Fibroblast of skin of right biceps (primary cell): ENCODE measurements around the gene GJB2.

Source experiments
- DNase-seq: peaks from one replicate; pipeline ENCODE4 v3.0.0-alpha.2; 2013

Gene GJB2

DNA sequence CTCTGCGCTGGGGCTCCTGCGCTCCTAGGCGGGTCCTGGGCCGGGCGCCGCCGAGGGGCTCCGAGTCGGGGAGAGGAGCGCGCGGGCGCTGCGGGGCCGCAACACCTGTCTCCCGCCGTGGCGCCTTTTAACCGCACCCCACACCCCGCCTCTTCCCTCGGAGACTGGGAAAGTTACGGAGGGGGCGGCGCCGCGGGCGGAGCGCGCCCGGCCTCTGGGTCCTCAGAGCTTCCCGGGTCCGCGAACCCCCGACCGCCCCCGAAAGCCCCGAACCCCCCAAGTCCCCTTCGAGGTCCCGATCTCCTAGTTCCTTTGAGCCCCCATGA is at the start of gene GJB2:
GJB2 (minus strand) TSS at position 103 of the 326 bp plus-strand sequence. CDS start 3,357 bp downstream, outside the sequence.
- DNase-seq = no peak

DNA sequence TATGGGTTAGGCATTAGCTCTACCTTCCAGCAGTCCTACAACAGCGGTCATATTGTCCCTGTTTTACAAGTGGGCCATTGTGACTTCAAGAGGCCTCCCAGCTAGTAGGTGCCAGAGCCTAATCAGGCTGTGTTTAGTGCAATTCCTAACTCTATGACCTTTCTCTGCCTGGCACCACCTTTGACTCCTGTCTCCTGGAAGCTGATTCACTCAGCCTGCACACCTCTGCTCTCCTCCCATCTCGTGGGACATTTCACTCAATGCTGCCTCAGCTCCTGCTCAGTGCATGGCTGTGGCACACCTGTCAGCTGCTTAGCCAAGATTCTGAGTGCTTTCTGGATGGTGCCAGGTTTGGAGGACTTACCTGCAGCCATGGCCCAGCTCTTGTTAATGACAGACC is 48.9 kb upstream of the GJB2 start:
- DNase-seq = no peak

DNA sequence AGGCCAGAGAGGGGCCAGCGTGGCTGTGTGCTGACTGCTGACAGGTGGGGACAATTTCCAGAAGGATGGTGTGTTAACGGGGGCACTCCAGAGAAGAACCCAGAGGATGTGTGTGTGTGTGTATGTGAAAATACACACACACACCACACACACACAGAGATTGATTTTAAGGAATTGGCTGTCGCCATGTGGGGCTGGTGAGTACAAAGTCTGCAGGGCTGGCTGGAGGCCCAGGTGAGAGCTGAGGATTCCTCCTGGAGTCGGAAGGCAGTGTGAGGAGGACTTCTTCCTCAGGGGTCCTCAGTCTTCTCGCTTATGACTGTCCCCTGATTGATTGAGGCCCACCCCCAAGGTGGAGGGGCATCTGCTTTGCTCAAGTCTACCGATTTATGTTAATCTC is 47.0 kb upstream of the GJB2 start:
- no peak for DNase-seq

DNA sequence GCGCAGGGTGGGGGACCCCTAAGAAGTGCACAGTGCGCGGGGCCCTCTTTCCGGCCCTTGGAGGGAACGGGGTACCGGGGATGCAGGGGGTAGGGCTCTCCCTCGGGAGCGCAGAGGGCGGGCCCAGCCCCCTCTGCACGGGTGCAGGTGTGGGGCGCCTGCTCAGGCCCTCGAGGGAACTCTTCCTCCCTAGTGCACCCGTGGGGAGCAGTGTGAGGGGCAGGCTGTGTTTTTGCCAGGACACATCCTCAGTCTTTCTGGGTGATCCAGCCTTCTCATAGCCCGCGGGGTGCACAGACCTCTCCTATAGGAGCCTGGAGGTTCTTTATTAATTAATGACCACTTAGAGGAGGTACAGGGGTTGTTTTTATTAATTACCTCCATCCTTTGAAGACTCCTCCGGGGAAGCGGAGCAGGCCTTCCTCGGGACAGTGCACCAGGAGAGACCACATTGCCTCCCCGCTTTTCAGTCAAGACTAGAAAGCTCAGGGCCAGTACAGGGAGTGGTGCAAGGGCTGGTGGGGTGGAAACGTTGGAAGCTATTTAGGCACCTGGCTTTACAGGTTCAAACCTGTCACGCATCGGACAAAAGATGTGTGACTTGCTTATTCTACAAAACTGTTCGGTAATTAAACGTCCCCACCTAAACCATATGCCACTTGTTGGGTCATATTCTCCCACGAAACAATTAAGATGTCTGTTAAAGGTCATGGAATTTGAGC is 40.0 kb upstream of the GJB2 start:
- DNase-seq = no peak

DNA sequence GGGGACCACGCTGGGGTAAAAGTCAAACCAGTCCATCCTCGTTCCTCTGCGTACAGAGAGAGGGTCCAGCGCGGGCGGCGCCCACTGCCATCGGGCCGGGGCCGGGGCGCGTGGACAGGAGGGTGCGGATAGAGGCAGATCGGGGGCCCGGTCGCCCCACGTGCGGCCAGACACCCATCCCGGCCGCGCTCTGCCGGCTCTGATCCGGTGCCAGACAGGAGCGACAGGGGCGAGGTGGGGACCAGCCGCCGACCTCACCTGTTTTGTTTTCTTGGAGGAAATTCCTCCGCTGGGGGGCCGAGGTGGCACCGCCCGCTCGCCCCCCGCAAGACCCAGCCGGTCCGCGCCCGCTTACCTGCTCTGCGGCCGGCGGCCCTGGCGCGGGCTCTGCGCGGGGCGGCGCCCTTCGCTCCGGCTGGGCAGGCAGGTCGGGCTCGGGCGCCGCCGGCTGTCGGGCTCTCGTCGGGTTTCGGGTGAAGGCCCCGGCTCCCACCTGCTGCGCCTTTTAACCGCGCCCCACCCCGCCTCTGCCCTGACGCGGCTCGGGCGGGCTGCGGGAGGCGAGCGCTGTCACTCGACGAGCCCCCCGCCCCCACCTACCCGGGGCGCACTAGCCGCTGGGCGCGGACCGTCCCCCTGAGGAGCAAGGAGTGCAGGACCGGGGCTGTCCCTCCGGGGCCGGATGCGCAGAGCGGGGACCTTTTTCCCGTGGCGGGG is 39.3 kb upstream of the GJB2 start, which contains the start of gene GJB6:
GJB6 (minus strand) TSS at position 481 of the 717 bp plus-strand sequence. CDS start 8,839 bp downstream, outside the sequence.
- DNase-seq = no peak

DNA sequence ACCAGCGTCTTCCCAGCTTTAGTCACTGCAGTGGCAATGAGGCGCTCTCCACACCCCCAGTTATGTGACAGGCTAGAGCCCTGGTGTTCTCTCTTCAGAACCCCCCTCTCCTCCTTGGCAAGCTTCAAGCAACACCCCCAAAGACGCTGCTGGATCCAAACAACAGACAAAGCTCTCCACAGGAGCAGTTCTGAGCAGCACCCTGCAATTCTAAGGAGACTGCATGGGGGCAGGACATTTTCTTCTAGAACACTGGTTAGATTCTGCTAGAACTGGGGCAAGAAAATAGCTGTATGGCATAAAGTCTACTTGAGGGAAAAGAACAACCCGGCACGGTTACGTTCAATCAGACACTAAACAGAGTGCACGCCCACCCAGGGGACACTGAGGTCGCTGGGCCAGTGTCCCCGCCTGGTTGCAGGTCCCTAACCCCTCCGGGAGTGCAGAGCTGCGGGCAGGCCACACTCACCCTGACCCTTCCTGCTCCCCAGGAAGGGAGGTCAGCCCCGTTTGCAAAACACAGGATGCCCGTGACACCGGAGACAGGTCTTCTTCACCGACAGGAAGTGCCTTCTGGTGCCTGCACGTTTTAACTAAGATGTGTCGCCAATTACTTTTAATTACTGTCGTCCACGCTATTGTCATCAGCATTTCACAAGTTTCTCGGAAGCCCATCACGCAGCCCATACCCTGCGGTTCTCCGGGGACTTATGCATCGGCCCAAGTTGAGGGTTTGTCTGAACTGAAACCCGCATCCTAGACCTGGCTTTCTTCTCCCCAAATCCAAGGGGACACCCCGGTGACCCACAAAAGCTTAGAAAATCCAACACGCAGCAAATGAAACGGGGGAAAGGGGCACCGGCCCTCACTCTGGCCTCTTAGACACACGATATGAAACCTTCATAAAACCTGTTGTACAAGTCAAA is 38.4 kb upstream of the GJB2 start:
- no peak for DNase-seq

DNA sequence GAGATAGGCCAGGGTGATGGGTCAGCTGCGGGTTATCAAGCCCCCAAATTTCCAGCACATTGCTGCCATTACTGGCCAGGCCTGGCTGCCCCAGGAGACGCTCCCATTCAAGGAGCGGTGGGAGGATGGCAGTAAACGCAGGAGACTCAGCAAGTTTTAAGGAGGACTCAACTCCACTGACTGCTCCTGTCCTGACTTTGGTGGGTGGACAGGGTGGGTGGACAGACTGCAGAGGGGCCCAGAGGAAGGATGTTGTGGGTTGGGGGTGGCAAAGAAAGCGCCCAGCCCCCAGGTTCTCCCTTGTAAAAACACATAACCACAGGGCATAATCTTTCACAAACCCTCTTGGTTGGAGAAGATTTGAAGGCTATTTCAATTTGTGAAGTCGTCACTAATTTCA is 35.0 kb upstream of the GJB2 start:
- DNase-seq = no peak

DNA sequence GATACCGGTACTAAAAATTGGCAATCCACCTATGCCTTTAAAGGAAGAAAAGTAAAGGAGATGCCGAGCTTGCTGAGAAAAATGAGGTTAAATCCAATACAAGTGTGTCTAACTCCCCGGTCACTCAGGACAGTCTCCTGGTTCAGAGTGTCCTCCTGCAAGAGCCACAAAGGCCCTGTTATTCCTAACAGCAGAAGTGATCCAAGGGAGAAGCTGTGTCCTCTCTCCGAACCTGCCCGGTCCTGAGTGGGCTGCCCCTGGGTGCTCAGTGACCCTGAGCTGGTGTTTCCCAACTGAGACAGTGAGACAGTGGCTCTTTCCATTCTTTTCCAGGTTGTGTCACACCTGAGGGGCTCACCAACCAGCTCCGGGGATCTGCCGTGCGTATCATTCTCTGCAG is 34.5 kb upstream of the GJB2 start:
- DNase-seq = no peak

DNA sequence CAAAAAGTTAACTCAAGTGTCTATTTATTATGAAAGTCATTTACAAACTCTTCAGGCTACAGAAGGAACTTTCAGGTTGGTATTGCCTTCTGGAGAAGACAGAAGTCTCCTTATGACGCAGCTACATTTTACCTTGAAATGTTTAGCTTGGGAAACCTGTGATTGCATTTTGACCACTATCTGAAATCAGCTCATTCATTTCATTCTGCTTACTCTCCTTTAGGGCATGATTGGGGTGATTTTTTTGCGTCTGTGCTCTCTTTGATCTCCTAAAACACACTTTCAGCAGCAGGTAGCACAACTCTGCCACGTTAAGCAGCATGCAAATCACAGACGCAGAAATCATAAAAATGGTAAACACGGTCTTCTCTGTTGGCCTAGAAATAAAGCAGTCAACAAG is 29.8 kb upstream of the GJB2 start:
- no peak for DNase-seq

DNA sequence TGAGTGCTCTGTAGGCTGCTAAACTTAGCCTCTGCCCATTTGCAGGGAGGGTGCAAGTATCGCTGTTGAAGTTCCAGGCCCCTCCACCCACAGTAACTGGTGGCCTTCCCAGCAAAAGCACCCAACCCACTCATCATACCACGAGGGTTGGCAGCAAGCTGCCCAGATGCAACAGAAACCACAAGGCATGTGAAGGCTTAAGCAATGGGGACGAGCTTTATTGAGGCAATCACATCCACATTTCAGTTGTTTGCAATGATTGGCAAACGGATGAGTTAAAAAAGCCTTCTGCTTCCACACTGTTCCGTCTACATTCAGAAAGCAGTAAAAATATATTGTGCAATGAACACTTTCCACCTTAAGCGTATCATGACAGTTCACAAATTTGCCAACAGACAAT is 29.0 kb upstream of the GJB2 start:
- no peak for DNase-seq

DNA sequence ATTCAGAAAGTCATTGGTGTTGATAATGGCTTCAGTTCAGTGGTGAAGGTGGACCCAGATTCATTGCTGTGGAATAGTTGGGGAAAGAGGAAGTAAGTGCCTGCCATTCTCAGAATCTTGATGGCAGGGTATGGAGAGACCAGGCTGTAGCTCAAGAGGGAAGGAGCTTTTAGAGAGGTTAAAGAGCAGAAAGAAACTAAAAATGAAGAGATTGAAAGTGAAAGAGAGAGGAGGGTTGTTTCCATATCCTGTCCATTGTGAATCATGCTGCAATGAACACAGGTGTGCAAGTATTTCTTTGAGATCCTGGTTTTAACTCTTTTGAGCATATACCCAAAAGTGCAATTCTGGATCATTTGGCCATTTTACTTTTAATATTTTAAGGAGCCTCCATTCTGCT is 26.8 kb upstream of the GJB2 start:
- DNase-seq = no peak

DNA sequence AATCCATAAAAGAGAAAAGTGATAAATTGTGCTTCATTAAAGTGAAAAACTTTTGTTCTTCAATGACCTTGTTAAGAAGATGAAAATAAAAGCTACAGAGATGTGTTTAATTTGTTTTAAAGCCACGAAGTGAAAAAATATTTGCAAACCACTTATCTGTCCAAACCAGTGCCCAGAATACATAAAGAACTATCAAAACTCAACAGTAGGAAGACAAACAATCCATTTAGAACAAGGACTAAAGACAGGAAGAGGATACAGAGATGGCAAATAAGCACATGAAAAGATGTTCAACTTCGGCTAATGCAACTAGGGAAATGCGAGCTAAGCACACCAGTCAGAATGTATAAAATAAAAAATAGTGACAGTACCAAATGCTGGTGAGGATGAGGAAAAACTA is 24.4 kb upstream of the GJB2 start:
- no peak for DNase-seq

DNA sequence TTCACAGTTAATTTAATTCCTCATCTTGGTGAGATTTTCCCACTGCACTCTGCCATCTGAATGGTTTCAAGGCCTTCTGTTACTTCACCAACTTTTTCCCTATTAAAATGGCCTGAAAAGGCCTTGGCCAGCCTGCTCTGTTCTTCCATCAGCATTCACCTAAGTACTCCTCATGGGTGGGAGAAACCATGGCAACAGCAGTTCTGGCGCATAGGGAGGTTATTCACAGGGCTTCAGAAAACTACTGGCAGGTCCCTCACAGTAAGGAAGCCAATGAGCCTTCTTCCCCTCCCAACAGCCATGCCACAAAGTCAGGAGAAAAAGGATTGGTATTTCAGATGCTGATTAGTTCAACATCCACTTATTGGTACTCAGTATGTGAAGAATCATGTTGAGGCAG is 17.2 kb upstream of the GJB2 start:
- no peak for DNase-seq

DNA sequence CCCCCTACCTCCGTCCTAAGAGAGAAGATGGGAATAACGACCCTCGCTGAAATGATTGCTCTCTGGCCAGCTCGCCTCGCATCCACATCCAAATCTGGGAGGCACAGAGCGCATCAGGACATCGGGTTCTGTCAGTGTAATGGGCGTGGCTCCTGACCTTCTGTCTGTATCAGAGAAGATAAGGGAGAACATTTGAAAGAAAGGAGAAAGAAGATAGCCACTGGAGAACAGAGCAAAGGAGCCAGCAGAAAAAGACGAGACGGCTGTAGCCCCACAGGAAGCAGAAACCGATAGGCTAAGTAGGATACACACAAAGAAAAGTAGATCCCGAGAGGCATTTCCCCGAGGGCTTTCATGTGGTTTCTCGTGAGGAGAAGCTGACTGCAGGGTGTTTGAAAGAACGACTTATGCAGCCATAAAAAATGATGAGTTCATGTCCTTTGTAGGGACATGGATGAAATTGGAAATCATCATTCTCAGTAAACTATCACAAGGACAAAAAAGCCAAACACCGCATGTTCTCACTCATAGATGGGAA is 14.0 kb upstream of the GJB2 start:
- no peak for DNase-seq

DNA sequence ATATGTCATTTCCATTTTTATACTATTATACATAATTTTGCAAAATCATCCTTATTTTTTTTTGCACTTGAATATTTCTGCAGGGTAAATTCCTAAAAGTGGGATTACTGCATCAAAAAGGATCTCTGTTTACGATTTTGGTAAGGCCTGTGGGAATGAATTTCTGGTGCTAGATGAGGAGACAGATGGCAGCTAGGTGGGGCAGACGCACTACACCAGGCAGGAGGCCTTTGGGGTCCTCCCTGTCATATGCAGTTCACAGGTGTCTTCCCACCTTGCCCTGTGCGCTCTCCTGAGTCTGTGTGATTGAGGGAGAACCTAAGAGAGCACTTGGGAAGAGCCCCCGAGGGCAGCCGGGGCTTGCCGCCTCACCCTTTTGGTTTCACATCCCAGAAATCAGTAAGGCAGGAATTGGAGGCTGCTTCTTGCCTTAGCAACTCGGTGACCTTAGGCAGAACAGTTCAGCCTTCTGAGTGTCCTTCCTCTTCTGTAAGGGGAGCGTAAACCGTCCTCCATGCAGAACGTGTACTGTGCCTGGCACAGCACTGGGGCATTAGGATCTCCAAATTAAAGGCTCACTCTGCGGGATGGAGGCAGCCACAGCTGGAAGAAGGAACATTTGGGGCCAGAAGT is 13.4 kb upstream of the GJB2 start:
- no peak for DNase-seq

DNA sequence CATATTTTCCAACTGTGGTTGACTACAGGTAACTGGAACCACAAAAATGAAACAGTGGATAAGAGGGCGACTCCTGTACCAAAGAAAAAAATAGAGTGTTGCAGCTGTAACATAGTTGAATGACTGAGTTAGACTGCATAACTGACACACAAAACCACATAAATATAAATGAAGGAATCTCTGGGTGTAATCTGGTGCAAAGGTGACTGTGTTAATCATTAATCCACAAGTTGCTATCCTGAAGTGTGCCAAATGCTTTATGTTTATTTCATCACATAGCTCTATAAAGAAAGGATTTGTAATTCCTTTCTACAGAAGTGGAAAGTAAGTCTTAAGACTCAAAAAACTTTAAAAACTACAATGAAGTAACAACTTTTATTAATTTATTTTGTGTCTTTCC is 6.0 kb upstream of the GJB2 start:
- DNase-seq = no peak

DNA sequence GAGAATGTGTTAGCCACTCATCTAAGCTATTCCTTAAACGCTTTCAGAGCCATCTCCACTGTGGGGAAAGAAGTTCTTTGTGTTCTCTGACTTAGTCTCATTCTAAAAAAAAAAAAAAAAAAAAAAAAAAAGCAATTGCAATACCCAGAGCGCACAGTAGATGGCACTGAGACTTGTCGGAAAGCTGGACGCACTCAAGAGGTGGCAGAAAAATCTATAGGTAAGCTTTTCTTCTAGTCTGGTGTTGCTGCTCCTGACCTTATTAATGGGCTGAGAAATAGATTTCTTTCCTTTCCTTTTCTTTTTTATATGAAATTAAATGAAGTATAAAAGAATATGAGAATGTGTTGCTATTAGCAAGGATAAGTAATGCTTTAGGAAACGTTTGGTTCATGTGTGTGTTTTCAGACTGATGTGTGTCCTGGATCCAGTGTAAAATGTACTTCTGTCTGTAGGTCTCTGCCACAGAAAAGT is 4.7 kb upstream of the GJB2 start:
- peak; percentile 53 for DNase-seq

DNA sequence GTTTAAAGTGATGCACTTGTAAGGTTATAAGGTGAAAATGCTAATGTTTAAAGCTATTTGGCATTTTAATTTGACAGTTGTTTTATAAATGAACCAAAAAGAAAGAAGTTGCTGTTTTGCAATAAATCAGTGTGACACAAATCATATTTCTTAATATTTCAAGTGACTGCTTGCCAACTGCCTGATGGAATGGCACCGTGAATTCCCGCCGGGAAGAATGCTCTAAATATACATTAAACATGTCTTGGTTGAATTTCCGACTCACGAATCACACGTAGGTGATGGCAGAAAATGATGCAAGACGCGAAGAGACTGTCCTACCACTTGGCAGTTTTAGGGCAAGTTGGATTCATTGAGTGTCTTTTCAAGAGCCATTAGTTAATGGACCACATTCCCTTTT is 3.1 kb upstream of the GJB2 start:
- peak; percentile 35 for DNase-seq

DNA sequence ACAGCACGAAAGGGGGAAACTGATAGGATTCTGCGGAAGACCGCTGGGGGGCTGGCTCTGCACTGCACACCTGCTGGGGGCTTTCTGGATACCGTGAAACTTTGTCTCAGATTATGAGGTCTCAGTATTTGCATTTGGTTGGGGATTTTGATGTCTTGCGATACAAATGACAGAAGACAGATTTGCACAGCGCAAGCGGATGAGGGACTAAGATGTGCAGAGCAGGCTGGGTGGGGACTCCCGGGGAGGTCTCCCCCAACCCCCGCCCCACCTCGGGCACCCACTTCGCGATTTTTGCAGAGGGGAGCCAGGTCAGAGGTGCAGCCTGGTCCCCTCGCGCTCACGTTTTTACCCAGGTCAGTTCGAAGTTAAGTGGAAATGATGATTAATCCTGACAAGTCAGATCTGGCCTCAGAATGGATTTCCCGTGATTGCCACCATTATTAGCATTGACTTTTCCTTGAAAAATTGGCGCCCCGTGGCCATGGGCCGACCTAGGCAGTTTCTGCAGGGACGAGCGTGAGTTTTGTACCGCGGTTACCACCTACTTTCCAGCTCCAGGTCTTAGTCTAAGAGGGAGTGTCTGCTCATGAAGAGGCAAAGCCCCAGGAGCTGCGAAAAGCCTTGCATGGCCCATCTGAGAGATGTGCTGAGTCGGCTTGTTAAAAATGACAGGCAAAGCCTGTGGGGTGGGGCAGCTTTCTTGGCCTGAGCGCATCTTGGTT is 1.3 kb upstream of the GJB2 start:
- no peak for DNase-seq

DNA sequence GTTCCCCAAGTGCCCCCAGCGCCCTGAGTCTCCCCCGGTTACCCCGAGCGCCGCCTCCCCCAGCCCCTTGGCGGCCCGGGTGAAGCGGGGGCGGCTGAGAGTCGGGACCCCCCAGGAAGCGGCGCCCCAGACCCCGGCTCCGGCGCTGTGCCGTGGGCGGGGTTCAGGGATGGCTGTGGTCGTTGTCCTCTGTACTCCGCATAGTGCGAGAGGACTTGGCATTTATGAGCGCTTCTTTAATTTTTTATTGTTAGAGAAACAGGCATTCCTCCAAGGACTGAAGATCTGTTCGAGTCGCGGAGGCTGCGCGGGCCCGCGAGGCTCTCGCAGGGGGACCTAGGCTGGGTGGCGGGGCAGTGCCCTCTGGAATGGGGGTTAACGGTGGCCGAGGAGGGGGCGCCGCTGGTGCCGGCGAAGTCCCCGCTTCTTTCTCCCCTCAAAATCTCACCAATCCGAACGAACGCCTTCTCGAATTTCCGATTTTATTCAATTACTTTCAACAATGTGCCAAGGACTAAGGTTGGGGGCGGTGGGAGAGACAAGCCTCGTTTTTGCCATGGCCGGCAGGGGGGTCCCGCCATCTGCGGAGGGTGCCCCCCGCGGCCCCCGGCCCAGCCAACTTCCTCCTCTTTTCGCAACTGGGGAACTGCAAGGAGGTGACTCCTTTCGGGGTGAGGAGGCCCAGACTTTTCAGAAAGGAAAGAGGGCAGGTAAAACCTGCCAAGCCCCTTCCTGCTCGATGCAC is 596 bp upstream of the GJB2 start:
- DNase-seq = no peak

DNA sequence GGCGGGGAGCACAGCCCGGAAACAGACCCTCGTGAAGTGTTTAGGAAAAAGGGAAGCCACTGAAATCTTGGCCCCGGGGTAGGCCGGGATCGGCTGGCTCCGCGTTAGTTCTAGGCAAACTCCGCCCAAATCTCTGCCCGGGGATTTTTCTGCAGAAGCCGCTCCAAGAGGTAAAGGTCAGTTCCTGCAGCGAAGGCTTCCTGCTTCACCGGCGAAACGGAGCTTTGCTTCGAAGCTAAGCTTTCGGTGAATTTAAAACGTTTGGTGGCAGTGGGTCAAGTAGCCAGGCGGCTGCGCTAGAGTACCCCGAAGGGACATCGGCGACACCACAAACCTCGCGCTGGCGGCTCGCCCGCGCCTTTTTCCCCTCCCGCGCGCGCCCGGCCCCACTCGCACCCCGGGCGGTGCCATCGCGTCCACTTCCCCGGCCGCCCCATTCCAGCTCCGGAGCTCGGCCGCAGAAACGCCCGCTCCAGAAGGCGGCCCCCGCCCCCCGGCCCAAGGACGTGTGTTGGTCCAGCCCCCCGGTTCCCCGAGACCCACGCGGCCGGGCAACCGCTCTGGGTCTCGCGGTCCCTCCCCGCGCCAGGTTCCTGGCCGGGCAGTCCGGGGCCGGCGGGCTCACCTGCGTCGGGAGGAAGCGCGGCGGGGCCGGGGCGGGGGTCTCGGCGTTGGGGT is 441 bp downstream of the GJB2 start:
- DNase-seq = no peak
